Pancreas (tissue), 10 donors: ENCODE data around the gene TPH1. TPM values are rescaled to one million over a fixed set of nuclear protein-coding genes. Genes with fewer than 3 reads are reported as not detected.

ENCODE experiments used
- ATAC-seq, 4 donors: fragments of 200-7000 bp; cut with Tn5 transposase; one replicate each; pipeline versions ENCODE4 v1.8.0 to v1.9.1; 2020; ENCODE audit warnings: mild to moderate bottlenecking in 4 of 4, moderate library complexity in 4 of 4
- DNase-seq, 6 donors: peaks; one replicate each; pipeline ENCODE4 v3.0.0-alpha.2; 2020
- FAIRE-seq: peaks from 2 replicates; lab custom pipeline; 2012; peaks lifted over from hg19 to GRCh38; lab: Jason Lieb, UNC
- H3K27ac ChIP-seq, 4 donors: fragments of 200-600 bp; sonication (generic); 1 replicate in 3 of 4; 2 replicates in 1 of 4; pipeline versions ENCODE4 v1.5.0 to v1.8.0; 2020
- H3K27me3 ChIP-seq, 4 donors: fragments of 200-600 bp; one replicate each; pipeline ENCODE4 v1.8.0; 2021
- H3K36me3 ChIP-seq, 3 donors: fragments of 200-600 bp; sonication (generic) in 1 of 3; one replicate each; pipeline versions ENCODE4 v1.5.0 to v1.8.0; 2020 to 2021
- H3K4me1 ChIP-seq, 3 donors: fragments of 200-600 bp; one replicate each; pipeline ENCODE4 v1.8.0; 2021
- H3K4me3 ChIP-seq, 4 donors: fragments of 200-600 bp; sonication (generic) in 2 of 4; one replicate each; pipeline versions ENCODE4 v1.5.0 to v1.8.0; 2020 to 2021
- H3K9me3 ChIP-seq, 4 donors: fragments of 200-600 bp; one replicate each; pipeline ENCODE4 v1.8.0; 2021
- WGBS, 2 donors: extraction: QIAGEN DNeasy Blood & Tissue Kit; methylation state at CpG; one replicate each; pipeline ENCODE4 v1.1.7; 2013; 5-methylcytosine and 5-hydroxymethylcytosine counted together
- intact Hi-C, 3 donors: fragments of 100-400 bp; cut with DNase I; formaldehyde crosslinking; loops; one replicate each; pipeline versions ENCODE4 v1.11.1 to v1.14.2; 2022
- polyA plus RNA-seq, 2 donors: library from polyadenylated mRNA; stranded (reverse); fragments of 200-250 nt; gene quantifications; one replicate each; pipeline ENCODE4 v1.2.3, GENCODE V29; 2013
- total RNA-seq, 6 donors: library from RNA; stranded (reverse); fragmentation: NEBNext Ultra II Directional in 4 of 6; extraction: Animal tissue kit (Norgen Biotek cat#: 25700) in 4 of 6; gene quantifications; one replicate each; pipeline versions ENCODE4 v1.2.1 to v1.2.4, GENCODE V29; 2021 to 2023
- TF ChIP-seq, protein P1 (sequence below), 4 donors: fragments of 200-600 bp; sonication (generic) in 3 of 4; IDR thresholded peaks; one replicate each; pipeline versions ENCODE4 v1.5.0 to v1.8.0; 2021; ENCODE audit warnings: antibody characterized with exemption in 4 of 4
- donor health status: healthy with polysubstance abuse.
- donor health status: DM: no; HTN: no; CAD: no; lungs with moderate emphysema.
- donor health status: DM: no; HTN: no; CAD: no.
- donor health status: control.
- donor health status: control.
- donor health status: Bipolar disorder and iron deficiency.
- donor health status: DM: yes; HTN: yes; CAD: no.
- donor health status: DM: no; HTN: no; CAD: no.
- donor health status: DM: no; HTN: no; CAD: no.
- donor health status: DM: yes; HTN: yes; CAD: no.

TPH1 gene
- total and polyA plus RNA-seq, 8 donors, result 0.03 to 0.47 (median 0.17) TPM

DNA sequence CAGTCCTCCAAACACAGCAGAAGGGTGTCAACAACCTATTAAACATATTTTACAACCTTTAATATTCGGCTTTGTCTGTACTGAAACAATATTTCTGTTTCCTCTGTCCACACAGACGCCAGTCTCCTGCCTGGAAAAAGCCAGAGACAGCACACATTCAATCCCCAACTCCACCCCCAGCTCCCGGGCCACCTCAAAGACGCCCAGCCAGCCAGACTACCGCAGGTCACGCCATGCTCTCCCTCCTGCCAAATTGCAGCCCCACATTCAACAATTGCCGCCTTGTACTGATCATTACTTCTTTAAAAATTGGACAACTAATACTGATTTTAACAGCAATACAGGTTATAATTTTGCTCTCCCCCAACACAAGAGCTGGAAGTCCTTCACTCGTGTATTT is 34.4 kb downstream of the TPH1 start:
- ATAC-seq (no peak), DNase-seq (no peak), FAIRE-seq (no peak)
- no peaks in the 10 kb centered on the region for H3K27me3 ChIP-seq
- H3K4me1 ChIP-seq, result peaks cover 0 to 11% (median 0%) of the 10 kb centered on the region in 3 donors
- H3K4me3 ChIP-seq, result peak overlapping the region in 2 of 4 donors; percentile 70 to 79
- 71 to 87% methylated on average over 8 of the region's 8 CpGs for WGBS, 2 donors
- no peak overlapping the region for H3K27ac ChIP-seq
- TF ChIP-seq, protein P1, sequence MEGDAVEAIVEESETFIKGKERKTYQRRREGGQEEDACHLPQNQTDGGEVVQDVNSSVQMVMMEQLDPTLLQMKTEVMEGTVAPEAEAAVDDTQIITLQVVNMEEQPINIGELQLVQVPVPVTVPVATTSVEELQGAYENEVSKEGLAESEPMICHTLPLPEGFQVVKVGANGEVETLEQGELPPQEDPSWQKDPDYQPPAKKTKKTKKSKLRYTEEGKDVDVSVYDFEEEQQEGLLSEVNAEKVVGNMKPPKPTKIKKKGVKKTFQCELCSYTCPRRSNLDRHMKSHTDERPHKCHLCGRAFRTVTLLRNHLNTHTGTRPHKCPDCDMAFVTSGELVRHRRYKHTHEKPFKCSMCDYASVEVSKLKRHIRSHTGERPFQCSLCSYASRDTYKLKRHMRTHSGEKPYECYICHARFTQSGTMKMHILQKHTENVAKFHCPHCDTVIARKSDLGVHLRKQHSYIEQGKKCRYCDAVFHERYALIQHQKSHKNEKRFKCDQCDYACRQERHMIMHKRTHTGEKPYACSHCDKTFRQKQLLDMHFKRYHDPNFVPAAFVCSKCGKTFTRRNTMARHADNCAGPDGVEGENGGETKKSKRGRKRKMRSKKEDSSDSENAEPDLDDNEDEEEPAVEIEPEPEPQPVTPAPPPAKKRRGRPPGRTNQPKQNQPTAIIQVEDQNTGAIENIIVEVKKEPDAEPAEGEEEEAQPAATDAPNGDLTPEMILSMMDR (IDR thresholded peaks at IDR 0.05), result no peak
- H3K9me3 ChIP-seq, result no peaks in the 10 kb centered on the region
- intact Hi-C loops, result no loop called here
- H3K36me3 ChIP-seq, result no peaks in the 10 kb centered on the region

DNA sequence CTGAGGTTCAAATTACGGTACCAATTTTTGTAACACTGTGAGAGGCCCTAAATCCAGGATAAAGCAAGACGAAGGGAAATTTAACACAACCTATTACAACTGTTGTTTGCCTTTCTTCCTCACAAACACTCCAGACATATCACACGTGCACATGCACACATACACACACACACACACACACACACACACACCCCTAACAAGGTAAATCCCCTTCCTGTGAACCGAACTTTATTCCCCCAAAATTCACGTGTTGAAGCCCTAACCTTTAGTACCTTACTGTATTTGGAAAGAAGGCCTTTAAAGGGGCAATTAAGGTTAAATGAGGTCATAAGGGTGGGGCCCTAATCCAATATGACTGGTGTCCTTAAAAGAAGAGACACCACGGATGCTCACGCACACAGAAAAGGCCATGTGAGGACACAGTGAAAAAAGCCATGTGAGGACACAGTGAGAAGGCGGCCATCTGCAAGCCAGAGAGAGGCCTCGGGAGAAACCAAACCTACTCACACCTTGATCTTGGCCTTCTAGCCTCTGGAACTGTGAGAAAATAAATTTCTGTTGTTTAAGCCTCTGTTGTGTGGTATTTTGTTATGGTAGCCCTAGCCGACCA is 35.0 kb downstream of the TPH1 start:
- H3K27me3 ChIP-seq, result no peaks in the 10 kb centered on the region
- H3K4me1 ChIP-seq, result peaks cover 0 to 11% (median 0%) of the 10 kb centered on the region in 3 donors
- FAIRE-seq, result no peak
- 81 to 86% methylated on average over 10 of the region's 10 CpGs for WGBS, 2 donors
- no peak for ATAC-seq
- H3K36me3 ChIP-seq, result no peaks in the 10 kb centered on the region
- no peaks in the 10 kb centered on the region for H3K9me3 ChIP-seq
- TF ChIP-seq, protein P1 (IDR thresholded peaks at IDR 0.05), result no peak
- H3K4me3 ChIP-seq, result peak overlapping the region in 1 of 4 donors; percentile 79
- H3K27ac ChIP-seq, result no peak overlapping the region
- DNase-seq, result no peak
- intact Hi-C loops, result no loop called here

DNA sequence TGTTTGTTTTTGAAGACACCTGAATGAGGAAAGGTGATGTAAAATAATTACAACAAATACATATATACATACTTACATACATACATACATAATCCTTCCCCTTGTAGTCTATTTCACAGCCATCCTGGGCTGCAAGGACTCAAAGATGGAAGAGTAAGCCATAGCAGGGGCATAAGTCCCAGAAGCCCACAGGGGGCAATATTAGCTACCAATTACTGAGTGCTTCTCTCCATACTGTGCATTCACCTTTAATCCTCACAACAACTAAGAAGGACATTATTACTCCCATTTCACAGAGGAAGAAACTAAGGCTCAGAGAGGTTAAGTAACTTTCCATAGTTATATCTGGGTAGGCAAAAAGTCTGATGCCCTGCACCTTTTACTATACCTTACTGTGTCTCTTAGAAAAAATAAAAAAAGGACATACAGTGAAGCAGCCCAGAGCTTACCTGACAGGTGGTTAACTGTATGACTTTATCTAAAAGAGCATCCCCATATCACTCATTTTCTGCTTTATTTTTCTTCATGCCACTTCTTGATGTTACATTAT is 35.9 kb downstream of the TPH1 start:
- H3K27ac ChIP-seq, result no peak overlapping the region
- intact Hi-C loops, result no loop called here

DNA sequence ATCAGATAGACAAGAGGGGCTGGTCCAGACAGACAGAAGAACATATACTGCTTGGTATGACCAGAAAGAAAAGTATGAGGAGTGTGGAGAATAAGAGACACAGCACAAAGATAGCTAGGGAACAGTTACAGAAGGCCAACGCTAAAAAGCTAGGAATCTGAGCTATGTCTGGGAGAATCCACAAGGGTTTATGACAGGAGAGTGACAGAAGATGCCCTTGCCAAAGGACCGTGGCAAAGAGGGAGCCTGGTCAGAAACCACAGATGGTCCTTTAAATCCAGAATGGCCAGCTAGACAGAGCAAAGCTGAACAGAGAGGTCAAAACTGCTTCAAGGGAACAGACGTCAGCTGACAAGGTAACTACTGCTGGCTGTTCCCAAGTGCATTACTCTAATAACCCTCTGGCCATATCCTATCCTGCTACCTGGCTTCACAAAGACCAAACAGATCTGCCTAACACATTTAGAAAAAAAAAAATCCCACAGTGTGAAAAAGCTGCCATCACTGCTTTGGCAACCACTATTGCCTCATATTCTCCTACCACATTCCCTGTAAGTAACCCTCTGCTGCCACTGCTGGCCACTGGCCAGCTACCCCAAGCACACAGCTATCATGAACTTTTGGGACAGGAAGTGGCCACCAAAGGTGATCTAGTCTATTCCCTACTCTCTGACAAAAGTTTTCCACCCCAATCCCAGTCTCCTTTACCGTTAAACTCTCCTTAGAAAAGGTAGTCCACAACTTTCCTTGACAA is 40.5 kb downstream of the TPH1 start:
- intact Hi-C loops, result no loop called here
- no peak for ATAC-seq
- Histone ChIP-seq H3K9me3 (no peaks in the 10 kb centered on the region), H3K4me1 (no peaks in the 10 kb centered on the region), H3K27ac (no peak overlapping the region), H3K4me3 (no peak overlapping the region), H3K27me3 (no peaks in the 10 kb centered on the region), H3K36me3 (no peaks in the 10 kb centered on the region)
- TF ChIP-seq, protein P1 (IDR thresholded peaks at IDR 0.05), result no peak
- no peak for FAIRE-seq
- DNase-seq, result no peak
- 77 to 78% methylated on average over 4 of the region's 4 CpGs for WGBS, 2 donors

More for the DNA sequence above, 35.9 kb downstream of the TPH1 start:
- DNase-seq (no peak), ATAC-seq (no peak), FAIRE-seq (no peak)
- Histone ChIP-seq H3K36me3 (no peaks in the 10 kb centered on the region), H3K27me3 (no peaks in the 10 kb centered on the region), H3K4me3 (no peak overlapping the region), H3K4me1 (peaks cover 0 to 11% (median 0%) of the 10 kb centered on the region in 3 donors), H3K9me3 (no peaks in the 10 kb centered on the region)
- TF ChIP-seq, protein P1 (IDR thresholded peaks at IDR 0.05), result no peak
